Measurements from ENCODE around the gene CASK.

CASK gene

DNA sequence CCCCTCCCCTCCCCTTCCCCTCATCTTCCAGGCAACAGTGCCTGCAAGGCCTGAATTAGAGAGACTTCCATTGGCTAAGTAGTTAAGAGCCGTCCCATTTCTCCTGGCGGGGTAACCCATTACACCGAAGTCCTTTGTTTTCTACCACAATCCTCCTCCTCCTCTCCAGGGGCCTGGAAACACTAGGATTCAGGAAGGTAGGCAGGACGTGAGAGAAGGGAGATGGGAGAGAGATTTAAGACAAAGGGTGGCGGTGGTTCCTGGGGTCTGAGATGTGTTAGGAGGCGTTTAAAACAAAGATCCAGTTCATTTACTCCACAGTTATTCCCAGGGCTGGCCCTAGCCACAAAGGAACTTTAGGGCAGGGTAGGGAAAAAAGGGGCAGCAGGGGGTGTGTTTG lies 448.2 kb downstream of the CASK start:
- ChIA-PET POLR2A (no interaction called here), CTCF (interaction anchor here (0.8 kb wide), 1 partner anchor 15 kb away, joined by 3 read pairs; no protein-coding TSS in a partner anchor)
- DNase-seq (ENCODE audit: extremely low spot score): no peak
- TF ChIP-seq TARDBP (IDR thresholded peaks at IDR 0.05) (no peak), L3MBTL2 (conservative IDR thresholded peaks at IDR 0.05) (no peak), SUZ12 (IDR thresholded peaks at IDR 0.05) (no peak), NFRKB (IDR thresholded peaks at IDR 0.05) (no peak), FOXK2 (IDR thresholded peaks at IDR 0.05) (no peak), ELF4 (IDR thresholded peaks at IDR 0.05) (no peak), SP1 (IDR thresholded peaks at IDR 0.05) (no peak), ZNF384 (IDR thresholded peaks at IDR 0.05) (no peak), HDGF (IDR thresholded peaks at IDR 0.05; ENCODE audit: borderline replicate concordance) (no peak), LEF1 (IDR thresholded peaks at IDR 0.05; ENCODE audit: borderline replicate concordance) (no peak)

DNA sequence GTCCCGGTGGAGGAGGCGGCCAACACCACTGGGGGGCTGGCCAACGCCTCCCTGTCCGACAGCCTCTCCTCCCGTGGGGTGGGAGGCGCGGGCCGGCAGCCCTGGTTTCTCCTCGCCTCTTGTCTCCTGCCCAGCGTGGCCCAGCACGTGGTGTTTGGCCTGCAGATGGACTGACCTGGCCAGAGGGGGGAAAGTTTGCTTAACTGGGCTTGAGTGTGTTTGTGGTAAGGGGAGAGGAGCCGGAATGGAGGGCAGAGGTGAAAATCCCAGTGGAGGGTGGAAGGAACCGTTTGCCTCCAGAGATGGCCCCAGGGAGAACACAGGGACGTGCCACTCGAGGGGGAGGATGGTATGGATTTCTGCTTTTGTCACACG lies 448.6 kb downstream of the CASK start:
- ChIA-PET CTCF (no interaction called here), POLR2A (no interaction called here)
- no peak for DNase-seq (ENCODE audit: extremely low spot score)
- TF ChIP-seq L3MBTL2 (conservative IDR thresholded peaks at IDR 0.05): no peak
- no peak for TF ChIP-seq LEF1 (IDR thresholded peaks at IDR 0.05; ENCODE audit: borderline replicate concordance)
- TF ChIP-seq BHLHE40 (IDR thresholded peaks at IDR 0.05; ENCODE audit: borderline replicate concordance): no peak
- no peak for TF ChIP-seq SUZ12 (IDR thresholded peaks at IDR 0.05)
- no peak for TF ChIP-seq FOXM1 (IDR thresholded peaks at IDR 0.05; ENCODE audit: borderline replicate concordance)
- no peak for TF ChIP-seq ELF4 (IDR thresholded peaks at IDR 0.05)

DNA sequence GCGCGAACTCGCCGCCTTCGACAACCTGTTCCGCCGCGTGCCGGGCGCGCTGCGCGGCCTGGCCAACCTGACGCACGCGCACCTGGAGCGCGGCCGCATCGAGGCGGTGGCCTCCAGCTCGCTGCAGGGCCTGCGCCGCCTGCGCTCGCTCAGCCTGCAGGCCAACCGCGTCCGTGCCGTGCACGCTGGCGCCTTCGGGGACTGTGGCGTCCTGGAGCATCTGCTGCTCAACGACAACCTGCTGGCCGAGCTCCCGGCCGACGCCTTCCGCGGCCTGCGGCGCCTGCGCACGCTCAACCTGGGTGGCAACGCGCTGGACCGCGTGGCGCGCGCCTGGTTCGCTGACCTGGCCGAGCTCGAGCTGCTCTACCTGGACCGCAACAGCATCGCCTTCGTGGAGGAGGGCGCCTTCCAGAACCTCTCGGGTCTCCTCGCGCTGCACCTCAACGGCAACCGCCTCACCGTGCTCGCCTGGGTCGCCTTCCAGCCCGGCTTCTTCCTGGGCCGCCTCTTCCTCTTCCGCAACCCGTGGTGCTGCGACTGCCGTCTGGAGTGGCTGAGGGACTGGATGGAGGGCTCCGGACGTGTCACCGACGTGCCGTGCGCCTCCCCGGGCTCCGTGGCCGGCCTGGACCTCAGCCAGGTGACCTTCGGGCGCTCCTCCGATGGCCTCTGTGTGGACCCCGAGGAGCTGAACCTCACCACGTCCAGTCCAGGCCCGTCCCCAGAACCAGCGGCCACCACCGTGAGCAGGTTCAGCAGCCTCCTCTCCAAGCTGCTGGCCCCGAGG lies 449.2 kb downstream of the CASK start:
- CTCF ChIA-PET: no interaction called here
- POLR2A ChIA-PET: no interaction called here
- DNase-seq (ENCODE audit: extremely low spot score): no peak
- TF ChIP-seq NFRKB (IDR thresholded peaks at IDR 0.05) (no peak), FOXM1 (IDR thresholded peaks at IDR 0.05; ENCODE audit: borderline replicate concordance) (no peak), SUZ12 (IDR thresholded peaks at IDR 0.05) (no peak), L3MBTL2 (conservative IDR thresholded peaks at IDR 0.05) (no peak)

- TF ChIP-seq BHLHE40 (IDR thresholded peaks at IDR 0.05; ENCODE audit: borderline replicate concordance) (no peak), PKNOX1 (IDR thresholded peaks at IDR 0.05) (no peak), ARNT (IDR thresholded peaks at IDR 0.05) (no peak), L3MBTL2 (conservative IDR thresholded peaks at IDR 0.05) (no peak), TARDBP (IDR thresholded peaks at IDR 0.05) (no peak), HDGF (IDR thresholded peaks at IDR 0.05; ENCODE audit: borderline replicate concordance) (no peak), FOXA1 (IDR thresholded peaks at IDR 0.05) (no peak)
- DNase-seq (ENCODE audit: extremely low spot score): no peak
- CTCF ChIA-PET: no interaction called here
- POLR2A ChIA-PET: no interaction called here
Measured at GRCh38 chrX:41472231-41472815, 451.0 kb downstream of the CASK start.

DNA sequence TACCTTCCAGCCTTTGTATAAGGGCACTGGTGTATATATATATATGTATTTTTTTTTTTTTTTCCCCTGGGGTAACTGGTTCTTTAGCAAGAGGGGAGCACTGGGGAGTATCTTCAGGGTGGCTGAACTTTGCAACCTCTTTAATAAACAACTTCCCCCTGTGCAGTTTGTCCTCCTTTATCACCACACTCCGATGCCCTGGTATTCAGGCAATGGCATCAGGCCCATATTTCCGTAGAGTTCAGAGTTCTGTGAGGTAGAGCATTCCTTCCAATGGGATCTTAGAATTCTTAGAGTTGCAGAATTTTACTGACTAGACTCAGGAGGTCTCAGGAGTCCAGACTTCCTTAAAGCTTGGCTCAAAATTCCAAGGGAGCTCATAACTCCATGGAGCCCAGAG lies 451.6 kb downstream of the CASK start:
- CTCF ChIA-PET: no interaction called here
- DNase-seq (ENCODE audit: extremely low spot score): no peak

GRCh38 chrX:41470706-41471105 lies 452.6 kb downstream of the CASK start:
- ChIA-PET CTCF (no interaction called here), POLR2A (no interaction called here)
- no peak for DNase-seq (ENCODE audit: extremely low spot score)
- TF ChIP-seq FOXA1 (IDR thresholded peaks at IDR 0.05) (no peak), LEF1 (IDR thresholded peaks at IDR 0.05; ENCODE audit: borderline replicate concordance) (no peak), L3MBTL2 (conservative IDR thresholded peaks at IDR 0.05) (no peak), PKNOX1 (IDR thresholded peaks at IDR 0.05) (no peak), HDGF (IDR thresholded peaks at IDR 0.05; ENCODE audit: borderline replicate concordance) (no peak), ZNF384 (IDR thresholded peaks at IDR 0.05) (no peak), TARDBP (IDR thresholded peaks at IDR 0.05) (no peak), FOXM1 (IDR thresholded peaks at IDR 0.05; ENCODE audit: borderline replicate concordance) (no peak), SUZ12 (IDR thresholded peaks at IDR 0.05) (no peak), BHLHE40 (IDR thresholded peaks at IDR 0.05; ENCODE audit: borderline replicate concordance) (no peak), NFRKB (IDR thresholded peaks at IDR 0.05) (no peak), FOXK2 (IDR thresholded peaks at IDR 0.05) (no peak), SP1 (IDR thresholded peaks at IDR 0.05) (no peak), ARNT (IDR thresholded peaks at IDR 0.05) (no peak), ELF4 (IDR thresholded peaks at IDR 0.05) (no peak), CTBP1 (IDR thresholded peaks at IDR 0.05; ENCODE audit: borderline replicate concordance) (no peak)

More for the DNA sequence above, 451.6 kb downstream of the CASK start:
- POLR2A ChIA-PET: no interaction called here
- TF ChIP-seq NFRKB (IDR thresholded peaks at IDR 0.05): no peak
- TF ChIP-seq CTBP1 (IDR thresholded peaks at IDR 0.05; ENCODE audit: borderline replicate concordance): no peak
- no peak for TF ChIP-seq ELF4 (IDR thresholded peaks at IDR 0.05)
- no peak for TF ChIP-seq SP1 (IDR thresholded peaks at IDR 0.05)
- TF ChIP-seq ZNF384 (IDR thresholded peaks at IDR 0.05): no peak
- TF ChIP-seq ARNT (IDR thresholded peaks at IDR 0.05): no peak
- no peak for TF ChIP-seq LEF1 (IDR thresholded peaks at IDR 0.05; ENCODE audit: borderline replicate concordance)
- no peak for TF ChIP-seq HDGF (IDR thresholded peaks at IDR 0.05; ENCODE audit: borderline replicate concordance)
- TF ChIP-seq BHLHE40 (IDR thresholded peaks at IDR 0.05; ENCODE audit: borderline replicate concordance): no peak
- TF ChIP-seq SUZ12 (IDR thresholded peaks at IDR 0.05): no peak
- no peak for TF ChIP-seq L3MBTL2 (conservative IDR thresholded peaks at IDR 0.05)
- TF ChIP-seq TARDBP (IDR thresholded peaks at IDR 0.05): no peak
